ENCODE data around the gene FCMR.

FCMR gene

DNA sequence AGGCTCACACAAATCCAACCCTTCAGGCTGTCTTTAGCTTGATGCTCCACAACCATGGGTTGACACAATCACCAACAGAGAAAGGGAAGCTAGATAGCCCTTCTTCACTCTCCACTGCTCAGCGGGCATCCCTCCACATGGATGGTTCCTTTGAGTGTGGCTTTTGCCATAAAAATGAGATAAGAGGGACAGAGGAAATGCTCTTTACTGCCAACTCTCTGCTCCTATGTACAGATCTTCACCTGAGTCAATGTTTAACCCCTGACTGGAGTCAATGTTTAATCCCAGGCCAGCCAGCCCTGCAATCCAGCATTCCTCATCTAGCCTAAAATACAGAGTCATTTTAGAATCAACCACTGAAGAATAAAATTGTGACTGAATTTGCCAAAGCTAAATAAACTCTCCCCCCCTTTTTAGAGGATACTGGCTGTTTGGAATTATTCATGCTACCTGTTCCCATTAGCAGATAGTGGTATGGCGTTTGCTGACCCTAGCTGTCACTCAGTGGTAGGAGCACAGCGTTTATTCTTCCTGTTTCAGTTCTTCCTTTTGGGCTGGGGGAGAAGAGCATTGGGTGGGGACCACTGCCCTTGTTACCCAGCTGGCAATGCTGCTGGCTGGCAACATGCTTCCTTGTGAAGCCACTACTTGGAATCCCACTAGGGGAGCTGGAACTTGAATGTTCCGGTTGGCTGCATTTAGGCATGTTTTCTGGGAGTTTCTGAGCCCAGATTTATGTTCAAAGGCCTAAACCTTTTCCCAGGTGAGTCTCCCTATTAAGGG, 29.8 kb upstream of the FCMR start:
- no peak for DNase-seq (ENCODE audit: extremely low read depth in 1 of 2, low read depth in 1 of 2)

DNA sequence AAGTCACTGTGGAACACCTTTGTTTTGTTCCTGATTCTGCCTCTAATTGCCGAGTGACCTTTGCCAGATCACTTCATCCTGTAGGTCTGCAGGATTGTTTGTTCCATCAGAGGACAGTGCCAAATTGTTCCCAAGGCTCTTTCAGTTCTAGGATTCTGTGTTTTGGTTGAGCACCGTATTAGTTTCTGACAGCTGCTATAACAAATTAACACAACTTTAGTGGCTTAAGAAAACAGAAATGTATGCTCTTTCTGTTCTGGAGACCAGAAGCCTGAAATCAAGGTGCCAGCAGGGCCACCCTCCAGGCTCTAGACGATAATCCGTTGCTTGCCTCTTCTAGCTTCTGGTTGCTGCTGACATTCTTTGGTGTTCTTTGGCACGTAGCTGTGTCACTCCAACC, 27.9 kb upstream of the FCMR start:
- no peak for DNase-seq (ENCODE audit: extremely low read depth in 1 of 2, low read depth in 1 of 2)

- DNase-seq (ENCODE audit: extremely low read depth in 1 of 2, low read depth in 1 of 2): no peak
Measured at GRCh38 chr1:206949208-206949607, 27.5 kb upstream of the FCMR start.

GRCh38 chr1:206947255-206947654, 25.5 kb upstream of the FCMR start:
- DNase-seq (ENCODE audit: extremely low read depth in 1 of 2, low read depth in 1 of 2): no peak

DNA sequence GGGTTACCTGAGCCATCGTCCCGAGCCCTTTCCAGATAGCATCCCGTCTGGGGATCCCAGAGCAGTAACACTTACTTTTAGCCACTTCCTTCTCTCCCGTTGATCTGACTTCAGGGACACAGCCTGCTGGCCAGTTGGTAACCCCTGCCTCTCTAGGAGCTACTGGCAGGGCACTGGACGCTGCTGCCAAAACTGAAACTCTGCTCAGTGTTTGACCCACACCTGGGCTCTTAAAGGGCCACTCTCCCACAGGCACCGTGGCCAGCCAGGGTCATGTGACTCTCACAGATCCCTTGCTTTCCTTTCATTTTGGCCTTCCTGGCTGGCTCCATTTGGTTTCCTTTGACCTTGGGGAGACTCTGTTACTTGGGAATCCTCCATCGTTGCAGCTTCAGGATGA, 24.5 kb upstream of the FCMR start, which contains the start of gene PIGR:
Gene PIGR, minus strand, starts transcription at position 206 of the 400 bp plus-strand sequence. CDS start 5,935 bp downstream, outside the sequence.
- no peak for DNase-seq (ENCODE audit: extremely low read depth in 1 of 2, low read depth in 1 of 2)

DNA sequence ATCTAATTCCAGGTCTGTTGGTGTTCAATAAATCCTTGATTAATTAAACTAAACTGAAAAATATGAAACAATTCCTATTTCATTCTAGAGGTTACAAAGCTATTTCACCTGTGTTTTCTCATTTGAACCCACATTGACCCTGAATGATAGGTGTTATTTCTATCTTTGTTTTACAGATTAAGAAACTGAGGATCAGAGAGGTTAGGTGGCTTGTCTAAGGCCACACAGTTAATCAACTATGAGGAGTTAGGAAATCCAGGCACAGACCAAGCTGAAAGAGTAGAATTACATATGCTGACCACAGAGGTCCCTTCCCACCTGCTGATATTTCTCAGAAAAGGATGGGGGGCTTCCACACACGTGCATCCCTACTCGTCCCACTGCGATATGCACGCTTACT, 24.0 kb upstream of the FCMR start:
- no peak for DNase-seq (ENCODE audit: extremely low read depth in 1 of 2, low read depth in 1 of 2)

- DNase-seq (ENCODE audit: extremely low read depth in 1 of 2, low read depth in 1 of 2): no peak
Measured at GRCh38 chr1:206944703-206945102, 23.0 kb upstream of the FCMR start.

DNA sequence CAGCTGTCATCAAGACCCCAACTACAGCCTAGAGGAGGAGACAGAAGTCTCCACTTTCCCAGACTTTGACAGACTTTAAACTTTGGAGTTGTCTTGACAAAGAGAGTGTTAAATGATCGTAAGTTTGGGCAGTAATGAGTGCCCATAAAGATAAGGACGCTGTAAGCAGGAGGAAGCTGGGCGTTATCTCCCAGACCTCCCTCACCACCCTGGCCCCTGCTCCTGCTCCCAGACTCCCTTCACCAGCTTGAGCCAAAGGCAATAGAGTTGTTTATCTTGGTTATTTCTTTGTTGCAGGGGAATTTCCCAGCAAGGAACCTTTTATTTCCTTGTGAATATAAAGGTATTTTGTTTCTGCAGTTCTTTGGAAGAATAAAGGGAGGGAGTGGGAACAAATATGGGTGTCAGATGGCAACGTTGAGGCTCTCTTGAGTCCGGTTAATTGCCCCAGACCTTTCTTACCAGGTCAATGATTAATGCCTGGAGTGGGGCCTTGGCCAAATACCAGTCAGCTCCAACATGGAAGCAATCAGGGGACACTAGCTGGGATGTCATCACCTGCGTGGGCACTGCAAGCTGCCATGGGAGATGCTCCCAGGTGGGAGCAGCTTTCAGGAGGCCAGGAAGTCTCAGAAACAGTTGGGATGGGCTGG, 20.2 kb upstream of the FCMR start:
- DNase-seq (ENCODE audit: extremely low read depth in 1 of 2, low read depth in 1 of 2): no peak

GRCh38 chr1:206940588-206940936, 18.8 kb upstream of the FCMR start:
- no peak for DNase-seq (ENCODE audit: extremely low read depth in 1 of 2, low read depth in 1 of 2)

DNA sequence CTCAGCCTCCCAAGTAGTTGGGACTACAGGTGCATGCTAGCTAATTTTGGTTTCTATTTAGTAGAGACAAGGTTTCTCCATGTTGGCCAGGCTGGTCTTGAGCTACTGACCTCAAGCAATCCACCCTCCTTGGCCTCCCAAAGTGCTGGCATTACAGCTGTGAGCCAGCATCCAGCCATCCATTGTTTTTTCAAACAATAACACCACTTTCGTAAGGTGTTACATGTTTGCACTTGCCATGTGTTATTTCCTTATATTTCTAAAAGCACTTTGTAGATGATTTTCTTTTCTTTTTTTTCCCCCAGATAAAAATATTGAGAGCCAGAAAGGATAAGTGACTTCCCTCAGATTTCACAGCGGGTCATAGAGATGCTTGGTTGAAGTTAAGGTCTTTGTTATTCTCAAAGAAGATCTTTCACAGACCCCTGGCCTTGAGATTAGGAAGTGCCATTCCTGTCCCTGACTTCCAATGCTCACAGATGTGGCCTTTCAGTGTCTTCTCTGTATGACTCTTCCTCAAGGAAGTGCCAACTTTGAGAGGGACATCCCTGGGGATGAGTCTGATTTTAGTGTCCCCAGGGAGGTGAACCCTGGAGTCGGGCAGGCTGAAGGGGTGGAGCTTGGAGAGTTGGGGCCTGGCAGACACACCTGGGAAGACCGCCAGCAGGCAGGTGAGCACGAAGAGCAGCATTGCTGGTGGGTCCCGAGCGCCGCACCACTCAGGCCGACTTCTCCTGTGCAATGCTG, 18.3 kb upstream of the FCMR start:
- DNase-seq (ENCODE audit: extremely low read depth in 1 of 2, low read depth in 1 of 2): no peak

- DNase-seq (ENCODE audit: extremely low read depth in 1 of 2, low read depth in 1 of 2): no peak
Measured at GRCh38 chr1:206939131-206939530, 17.4 kb upstream of the FCMR start.

- DNase-seq (ENCODE audit: extremely low read depth in 1 of 2, low read depth in 1 of 2): no peak
Measured at GRCh38 chr1:206937425-206937824, 15.7 kb upstream of the FCMR start.

DNA sequence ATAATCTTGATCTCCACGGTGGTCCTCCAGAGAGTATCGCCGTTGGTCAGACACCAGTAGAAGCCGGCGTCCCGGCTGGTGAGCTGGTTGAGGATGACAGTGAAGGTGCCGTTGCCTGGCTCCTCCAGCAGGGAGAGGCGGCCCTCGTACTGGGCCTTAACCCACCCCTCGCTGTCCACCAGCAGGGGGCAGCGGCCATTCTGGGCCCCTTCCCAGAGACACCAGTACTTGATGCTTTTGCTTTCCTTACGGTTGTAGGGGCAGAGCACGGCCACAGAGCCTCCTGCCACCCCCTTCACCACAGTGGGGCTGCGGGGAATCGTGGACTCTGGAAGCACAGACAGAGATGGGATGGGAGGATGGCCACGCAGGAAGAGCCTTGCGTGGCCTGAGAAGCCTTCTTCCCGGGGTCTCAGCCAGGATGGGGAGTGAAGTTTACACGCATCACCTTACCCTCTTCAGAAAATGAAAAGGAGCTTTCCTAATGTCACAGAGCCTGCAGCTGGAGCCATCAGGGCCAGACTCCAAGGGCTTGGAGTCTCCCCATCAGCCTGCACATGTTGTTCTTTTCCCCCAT, 13.8 kb upstream of the FCMR start:
- no peak for DNase-seq (ENCODE audit: extremely low read depth in 1 of 2, low read depth in 1 of 2)

GRCh38 chr1:206933333-206933945, 11.7 kb upstream of the FCMR start:
- peak; percentile 48 to 65 for DNase-seq (ENCODE audit: extremely low read depth in 1 of 2, low read depth in 1 of 2)

DNA sequence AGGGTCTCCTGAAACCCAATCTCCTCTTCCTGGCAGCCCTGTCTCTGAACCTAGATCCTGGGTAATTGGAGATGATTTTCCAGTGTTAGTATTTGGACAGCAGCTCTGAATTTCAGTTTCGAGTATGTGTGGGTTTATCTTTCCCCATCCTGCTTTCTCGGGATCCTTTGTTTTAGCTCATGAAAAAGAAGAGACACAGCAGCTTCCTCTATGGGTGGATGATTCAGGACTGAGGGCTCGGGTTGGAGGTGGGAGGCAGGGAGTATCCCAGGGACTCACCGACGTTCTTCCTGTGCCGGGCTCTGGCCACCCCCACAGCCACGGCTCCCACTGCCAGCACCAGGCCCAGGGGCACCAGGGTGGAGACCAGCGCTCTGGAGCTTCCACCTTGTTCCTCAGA, 10.4 kb upstream of the FCMR start:
- DNase-seq (ENCODE audit: extremely low read depth in 1 of 2, low read depth in 1 of 2): no peak

- DNase-seq (ENCODE audit: extremely low read depth in 1 of 2, low read depth in 1 of 2): no peak
Measured at GRCh38 chr1:206931709-206932108, 10.0 kb upstream of the FCMR start.

- DNase-seq (ENCODE audit: extremely low read depth in 1 of 2, low read depth in 1 of 2): no peak
Measured at GRCh38 chr1:206930210-206930798, 8.6 kb upstream of the FCMR start.

- no peak for DNase-seq (ENCODE audit: extremely low read depth in 1 of 2, low read depth in 1 of 2)
Measured at GRCh38 chr1:206929524-206929923, 7.8 kb upstream of the FCMR start.

DNA sequence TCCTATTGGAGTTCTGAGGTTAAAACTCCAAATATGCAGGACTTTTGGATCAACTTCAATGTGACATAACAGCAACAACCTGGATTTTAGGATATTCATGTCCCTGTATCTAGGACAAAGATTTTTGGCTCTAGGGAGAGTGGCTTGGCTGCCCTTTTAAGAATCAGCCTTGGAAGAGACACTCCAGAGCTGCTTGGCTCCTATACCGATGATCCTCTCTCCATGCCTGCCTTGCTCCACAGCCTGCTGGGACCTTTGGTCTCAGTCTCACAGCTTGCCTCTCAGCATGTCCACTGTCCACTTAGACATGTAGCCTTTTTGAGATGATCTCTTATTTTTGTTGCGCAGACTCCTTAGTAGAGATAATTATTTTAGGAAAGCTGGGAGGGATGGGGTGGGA, 4.5 kb upstream of the FCMR start:
- DNase-seq (ENCODE audit: extremely low read depth in 1 of 2, low read depth in 1 of 2): no peak

DNA sequence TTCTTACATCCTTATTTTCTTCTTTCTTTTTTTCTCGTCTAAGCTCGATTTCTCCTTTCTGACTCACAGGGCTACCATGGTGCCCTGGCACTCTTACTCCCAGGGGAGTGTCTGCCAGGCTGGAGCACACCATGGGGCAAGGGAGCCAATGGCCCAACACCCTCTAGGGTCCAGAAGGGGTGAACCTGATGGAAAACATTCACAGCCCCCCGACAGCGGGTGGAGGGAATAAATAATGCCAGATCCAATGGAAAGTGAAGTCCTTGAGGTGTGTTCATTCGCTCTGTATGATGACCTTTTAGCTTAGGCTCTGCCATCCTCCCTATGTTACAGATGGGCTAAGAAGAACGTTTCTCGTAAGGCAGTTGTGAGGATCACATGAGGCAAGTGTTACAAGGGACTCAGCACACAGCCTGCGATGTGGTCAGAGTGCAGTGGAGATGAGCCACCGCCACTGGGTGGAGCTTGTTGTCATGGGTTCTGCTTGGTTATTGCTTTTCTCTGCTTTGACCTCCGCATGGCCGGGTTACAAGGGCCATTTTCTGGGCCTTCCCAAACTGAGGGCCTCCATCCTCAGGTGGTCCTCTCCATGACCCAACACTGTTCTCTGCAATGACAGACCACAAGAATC, 3.5 kb upstream of the FCMR start:
- DNase-seq (ENCODE audit: extremely low read depth in 1 of 2, low read depth in 1 of 2): peak in 1 of 2 donors; percentile 43
